Amniotic epithelial cell (primary cell): ENCODE results near the gene FNDC10.
"Not testable (repeated sequence)": the region's sequence is repeated elsewhere in the genome, so short reads cannot be mapped to it uniquely, and the experiment has no call there.

Source experiments
- DNase-seq: peaks from one replicate; pipeline ENCODE4 v3.0.0-alpha.2; 2010; ENCODE audit warnings: low read depth

Gene FNDC10

DNA sequence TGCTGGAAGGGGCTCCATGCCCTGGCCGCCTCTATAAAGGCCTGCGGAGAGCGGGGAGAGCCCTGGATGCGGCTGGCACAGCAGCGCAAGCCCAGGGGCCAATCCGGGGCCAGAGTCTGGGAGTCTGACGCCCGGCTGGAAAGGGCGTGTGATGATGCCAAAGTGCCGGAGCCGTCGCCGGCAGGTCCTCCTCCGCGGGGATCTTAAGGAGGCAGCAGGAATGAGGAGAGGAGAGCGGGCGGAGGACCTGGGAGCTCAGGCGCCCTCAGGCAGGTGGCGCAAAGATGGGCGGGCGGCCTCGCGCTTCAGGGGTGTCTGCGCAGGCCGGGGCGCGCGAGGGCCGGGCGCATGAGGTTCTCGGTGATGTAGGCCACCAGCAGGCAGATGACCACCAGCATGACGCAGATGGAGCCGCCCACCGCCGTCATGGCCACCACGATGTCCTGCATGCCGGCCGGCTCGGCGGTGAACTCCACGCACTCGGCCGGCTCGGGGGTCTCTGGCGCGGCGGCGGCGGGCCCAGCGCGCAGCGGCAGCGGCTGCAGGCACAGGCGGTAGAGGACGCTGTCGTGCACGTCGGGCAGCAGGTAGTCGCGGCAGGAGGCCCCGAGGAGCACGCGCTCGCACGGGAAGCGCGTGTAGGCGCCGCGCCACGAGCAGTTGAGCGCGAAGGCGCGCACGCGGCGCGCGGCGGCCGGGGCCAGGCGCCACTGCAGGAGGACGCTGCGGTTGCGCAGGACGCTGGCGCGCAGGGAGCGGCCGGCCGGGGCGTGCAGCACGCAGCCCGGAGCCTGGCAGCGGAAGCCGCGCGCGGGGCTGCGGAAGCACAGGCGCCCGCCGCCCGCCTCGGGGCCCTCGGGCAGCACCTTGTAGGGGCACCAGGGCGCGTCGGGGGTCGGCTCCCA, 653 bp downstream of the FNDC10 start:
- DNase-seq: peak; percentile 31

- DNase-seq: no peak
Observed at GRCh38 chr1:1598720-1599029, 1.3 kb downstream of the FNDC10 start.

GRCh38 chr1:1598051-1598719, 1.8 kb downstream of the FNDC10 start:
- DNase-seq: no peak

DNA sequence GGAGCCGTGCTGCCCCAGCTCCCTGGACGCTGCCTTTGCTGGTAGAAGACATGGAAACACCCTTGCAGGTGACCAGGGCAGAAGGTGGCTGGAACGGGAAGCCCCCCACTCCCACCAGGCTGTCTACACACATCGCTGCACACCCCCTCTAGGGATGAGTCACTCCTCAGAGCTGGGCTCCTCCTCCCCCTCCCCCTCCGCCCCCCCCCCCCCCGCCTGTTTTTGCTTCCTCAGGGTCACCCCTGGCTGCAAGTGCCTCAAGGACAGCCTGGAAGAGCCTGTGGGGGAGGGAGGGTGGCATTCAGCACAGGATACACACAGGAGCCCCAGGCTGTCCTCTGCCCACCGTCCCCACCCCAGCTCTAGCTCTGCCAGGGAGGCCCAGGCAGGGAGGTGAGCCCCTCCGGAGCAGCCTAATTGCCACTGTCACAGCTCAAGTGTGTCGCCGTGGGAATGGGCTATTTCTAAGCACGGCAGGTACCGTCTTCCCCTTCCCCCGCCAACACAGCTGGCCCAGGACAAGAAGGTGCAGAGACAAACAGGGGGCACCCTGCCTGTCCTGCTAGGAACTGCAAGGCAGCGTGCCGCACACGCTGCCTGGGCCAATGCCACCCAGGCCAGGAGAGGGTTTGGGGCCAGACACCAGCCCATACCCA, 2.5 kb downstream of the FNDC10 start:
- DNase-seq: no peak

DNA sequence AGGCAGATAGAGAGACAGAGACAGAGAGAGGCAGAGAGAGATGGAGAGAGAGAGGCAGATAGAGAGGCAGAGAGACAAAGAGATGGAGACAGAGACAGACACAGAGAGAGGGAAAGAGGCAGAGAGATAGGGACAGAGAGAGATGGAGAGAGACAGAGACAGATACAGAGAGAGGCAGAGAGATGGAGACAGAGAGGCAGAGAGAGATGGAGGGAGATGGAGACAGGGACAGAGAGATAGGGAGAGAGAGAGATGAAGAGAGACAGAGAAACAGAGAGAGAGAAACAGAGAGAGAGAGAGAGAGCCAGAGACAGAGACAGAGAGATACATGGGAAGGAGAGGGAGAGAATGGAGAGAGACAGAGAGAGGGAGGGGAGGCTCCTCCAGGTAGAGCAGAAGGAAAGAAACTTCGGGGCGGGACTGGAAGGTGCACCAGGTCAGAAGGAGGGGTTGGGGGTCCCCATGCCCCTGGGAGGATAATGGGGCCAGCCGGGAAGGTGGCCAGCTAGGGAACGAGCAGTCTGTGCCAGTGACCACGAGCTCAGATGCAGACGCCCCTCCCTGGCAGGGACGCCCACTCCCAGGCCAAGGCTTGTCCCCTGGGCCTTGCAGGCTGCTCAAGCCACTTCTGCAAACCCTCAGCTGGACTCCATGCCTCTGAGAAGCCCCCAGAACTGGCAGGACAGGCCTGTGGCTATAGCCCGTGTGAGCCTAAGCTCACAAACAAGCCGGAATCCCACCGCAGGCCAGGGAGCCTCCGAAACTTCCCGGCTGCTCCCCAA, 3.3 kb downstream of the FNDC10 start:
- DNase-seq: no peak

- DNase-seq: not testable (repeated sequence)
Observed at GRCh38 chr1:1595341-1595740, 4.6 kb downstream of the FNDC10 start.

GRCh38 chr1:1594602-1595260, 5.2 kb downstream of the FNDC10 start:
- DNase-seq: no peak

DNA sequence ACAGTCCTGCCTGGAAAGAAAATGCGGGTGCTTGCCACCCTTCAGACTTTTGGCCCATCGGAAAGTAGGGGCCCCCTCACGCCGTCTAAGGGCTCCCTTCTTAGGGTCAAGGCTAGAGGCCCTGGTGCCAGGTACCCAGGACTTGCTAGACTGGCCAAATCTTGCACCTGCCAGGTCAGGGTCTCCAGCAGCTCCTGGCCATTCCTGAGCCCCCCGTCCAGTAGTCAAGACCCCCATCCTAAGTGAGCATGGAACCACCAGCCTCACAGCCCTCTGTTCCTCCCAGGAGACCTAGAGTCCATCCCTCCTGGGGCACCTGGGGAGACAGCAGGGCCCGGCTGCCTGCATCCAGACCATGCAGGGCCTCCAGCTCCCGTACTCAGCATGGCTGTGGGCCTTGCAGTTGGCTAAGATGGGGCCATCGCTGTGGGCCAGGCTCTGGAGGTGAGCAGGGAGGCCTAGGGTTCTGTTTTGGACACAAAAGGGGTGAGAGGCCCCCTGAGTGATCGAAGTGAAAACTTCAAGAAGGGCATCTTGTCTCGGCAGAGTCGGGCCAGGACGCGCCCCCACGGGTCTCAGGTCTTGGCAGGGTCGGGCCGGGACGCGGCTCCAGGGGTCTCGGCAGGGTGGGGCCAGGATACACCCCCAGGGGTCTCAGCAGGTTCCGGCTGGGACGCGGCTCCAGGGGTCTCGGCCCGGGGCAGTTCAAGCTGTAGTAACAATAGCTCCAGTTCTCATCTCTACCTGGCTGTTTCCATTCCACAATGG, 5.9 kb downstream of the FNDC10 start:
- no peak for DNase-seq

DNA sequence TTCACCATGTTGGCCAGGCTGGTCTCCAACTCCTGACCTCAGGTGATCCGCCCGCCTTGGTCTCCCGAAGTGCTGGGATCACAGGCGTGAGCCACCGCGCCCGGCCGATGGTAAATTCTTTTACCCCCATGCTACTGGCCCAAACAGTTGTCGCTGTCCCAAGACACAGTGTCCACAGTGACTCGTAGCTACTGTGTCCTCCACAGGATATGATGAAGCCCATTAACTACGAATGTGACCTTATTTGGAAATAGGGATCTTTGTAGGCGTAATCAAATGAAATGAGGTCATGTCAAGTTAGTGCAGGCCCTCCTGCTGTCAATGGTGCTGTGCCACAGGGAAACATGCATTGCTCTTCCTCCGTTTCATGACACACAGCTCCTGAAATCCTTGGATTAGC, 8.5 kb downstream of the FNDC10 start:
- DNase-seq: no peak

DNA sequence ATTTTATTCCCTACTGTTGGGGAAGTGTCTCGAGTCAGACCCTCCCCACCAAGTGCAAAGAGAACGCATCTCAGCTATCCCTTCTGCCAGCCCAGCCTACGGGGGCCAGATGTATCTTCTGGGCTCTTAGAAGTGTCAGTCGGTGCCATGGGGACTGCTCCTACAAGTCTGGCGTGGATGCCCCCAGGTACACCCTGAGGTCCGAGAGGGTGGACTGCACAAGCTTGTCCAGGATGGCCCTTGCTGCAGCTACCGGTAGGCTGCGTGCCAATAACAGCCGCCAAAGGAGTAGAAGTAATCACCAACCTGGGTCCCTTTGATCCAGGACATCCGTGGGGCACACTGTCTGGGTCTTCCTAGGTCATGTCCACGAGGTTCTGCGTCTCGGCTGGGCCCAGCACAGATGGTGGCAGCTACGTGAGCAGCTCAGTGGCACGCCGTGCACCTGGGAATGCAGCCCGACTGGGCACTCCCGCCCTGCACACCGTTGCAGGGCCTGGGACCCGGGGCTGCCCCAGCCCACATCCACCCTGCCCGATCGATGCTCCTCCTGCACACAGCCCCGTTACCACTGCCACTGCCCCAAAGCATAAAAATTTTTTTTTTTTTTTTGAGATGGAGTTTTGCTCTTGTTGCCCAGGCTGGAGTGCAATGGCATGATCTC, 16.5 kb downstream of the FNDC10 start:
- no peak for DNase-seq

GRCh38 chr1:1582585-1583346, 17.2 kb downstream of the FNDC10 start:
- no peak for DNase-seq

GRCh38 chr1:1578371-1578940, 21.5 kb downstream of the FNDC10 start:
- no peak for DNase-seq

DNA sequence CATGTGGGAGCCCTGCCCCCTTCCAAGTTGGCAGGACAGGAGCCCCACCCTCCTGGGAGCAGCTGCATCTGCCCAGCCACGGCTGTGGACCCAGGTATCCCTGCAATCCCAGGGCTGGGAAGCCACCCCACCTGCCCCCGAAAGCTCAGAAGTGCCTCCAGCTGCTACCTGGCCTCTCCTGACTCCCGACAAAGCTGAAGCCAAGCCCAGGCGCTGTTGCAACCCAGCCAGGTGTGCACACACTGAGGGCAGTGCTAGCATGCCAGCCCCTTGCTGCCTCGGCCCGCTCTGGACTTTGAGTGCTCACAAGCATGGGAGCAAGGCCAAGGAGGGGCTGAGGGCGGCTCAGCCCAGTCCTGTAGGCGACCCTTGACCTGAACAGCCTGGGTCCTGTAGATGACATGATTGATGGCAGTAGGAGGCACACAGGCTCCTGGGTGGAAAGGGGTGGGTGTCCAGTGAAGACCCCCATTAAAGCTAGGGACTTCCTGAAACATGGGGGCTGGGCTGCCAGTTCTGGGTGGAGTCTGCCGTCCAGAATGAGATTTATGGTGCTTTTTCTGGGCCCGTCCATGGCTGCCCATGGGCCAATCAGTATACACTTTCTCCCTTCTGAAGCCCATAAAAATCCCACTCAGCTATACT, 22.4 kb downstream of the FNDC10 start:
- DNase-seq: no peak

DNA sequence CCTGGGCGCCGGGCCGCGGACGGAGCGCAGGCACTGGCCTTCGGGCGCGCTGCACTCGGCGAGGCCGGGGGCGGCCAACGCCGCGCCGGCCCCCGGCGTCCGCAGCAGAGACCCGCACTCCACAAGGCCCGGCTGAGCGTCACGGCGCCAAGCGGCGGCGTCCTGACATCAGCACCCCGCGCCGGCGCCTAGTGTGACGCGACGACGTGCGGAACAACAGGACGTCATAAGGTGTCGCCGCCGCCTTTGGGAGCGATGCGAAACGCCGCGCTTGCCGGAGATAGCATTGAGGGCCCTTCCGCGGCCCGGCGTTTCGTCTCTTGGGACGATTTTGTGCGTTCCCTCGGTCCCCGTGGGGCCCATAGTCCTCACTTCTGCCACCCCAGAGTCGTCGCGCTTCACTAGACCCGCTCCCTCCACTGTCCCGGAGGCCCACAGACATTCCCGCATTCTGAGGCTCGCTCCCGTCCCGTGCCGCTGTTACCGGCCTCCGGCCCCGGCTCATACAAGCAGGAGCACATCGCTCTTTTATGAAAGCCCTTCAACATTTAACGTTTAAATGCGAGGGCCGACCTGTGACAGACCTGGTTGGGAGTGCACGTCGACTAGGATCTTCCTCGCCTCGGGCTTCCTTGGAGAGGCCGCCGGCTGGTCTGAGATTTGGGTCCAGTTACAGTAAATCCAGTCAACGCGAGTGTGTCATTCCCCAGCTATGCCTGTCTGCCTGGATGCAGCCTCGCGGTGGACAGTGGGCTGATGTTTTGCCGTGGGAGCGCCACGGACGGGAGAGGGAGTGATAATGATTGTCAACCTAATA, 25.0 kb downstream of the FNDC10 start, which contains the start of gene SSU72:
Gene SSU72, minus strand, starts transcription at position 143 of the 817 bp plus-strand sequence. CDS start 306 bp downstream, outside the sequence.
- DNase-seq: peak; percentile 87

- DNase-seq: peak; percentile 70
Observed at GRCh38 chr1:1573843-1574720, 25.9 kb downstream of the FNDC10 start.

GRCh38 chr1:1569341-1569740, 30.6 kb downstream of the FNDC10 start:
- no peak for DNase-seq

GRCh38 chr1:1567891-1568291, 32.0 kb downstream of the FNDC10 start:
- peak; percentile 30 for DNase-seq
